AG04450 (cell line): ENCODE measurements around the gene MADD. TPM values are rescaled to one million over a fixed set of nuclear protein-coding genes. Genes with fewer than 3 reads are reported as not detected.

Experiments used
- CTCF ChIA-PET: fragments of 300-600, 350-600 bp; formaldehyde crosslinking; extraction: SDS; loops from one replicate; lab custom pipeline; 2022; ENCODE audit warnings: antibody characterized with exemption, inconsistent platforms; lab: Charles Lee
- POLR2A ChIA-PET: fragments of 350-600 bp; formaldehyde crosslinking; extraction: SDS; loops from one replicate; lab custom pipeline; 2021; ENCODE audit warnings: antibody characterized with exemption, inconsistent platforms; lab: Yijun Ruan, JAX
- DNase-seq: peaks from one replicate; pipeline ENCODE4 v3.0.0-alpha.2; 2011; ENCODE audit warnings: low read depth, low spot score
- H3K27ac ChIP-seq: one replicate; pipeline ENCODE4 v1.5.1; 2012; ENCODE audit warnings: low read depth, low read length, control low read depth
- H3K27me3 ChIP-seq: one replicate; pipeline ENCODE4 v1.6.0; 2012; ENCODE audit warnings: low read length; ENCODE audit not compliant: control insufficient read depth, insufficient read depth
- H3K4me3 ChIP-seq: 2 replicates; pipeline ENCODE4 v1.5.1; 2011; ENCODE audit warnings: mild to moderate bottlenecking, low read depth, low read length, control low read depth
- H3K9me3 ChIP-seq: 2 replicates; pipeline ENCODE4 v1.5.1; 2012; ENCODE audit warnings: low read length; ENCODE audit not compliant: control insufficient read depth, insufficient read depth
- CTCF ChIP-seq: IDR thresholded peaks from 2 replicates; pipeline ENCODE4 v1.5.1; 2011; ENCODE audit warnings: low read depth, low read length, control low read depth, inconsistent platforms
- polyA plus RNA-seq: library from polyadenylated mRNA; depleted of rRNA; stranded (reverse); fragments of >200 nt; gene quantifications from 2 replicates; pipeline ENCODE4 v1.2.3, GENCODE V29; 2011

The MADD gene
- polyA plus RNA-seq, 1 experiment, result 10.5 TPM

- no peak overlapping the region for H3K27ac ChIP-seq
- peak; percentile 94 for TF ChIP-seq CTCF
- no peaks in the 10 kb centered on the region; the same call in 1 of the 2 replicates for H3K9me3 ChIP-seq
- H3K4me3 ChIP-seq, result no peak overlapping the region
- ChIA-PET POLR2A (interaction anchor here (0.6 to 0.8 kb wide), 2 partner anchors 42 to 80 kb away, joined by 3 read pairs; no protein-coding TSS in a partner anchor), CTCF (interaction anchor here (0.5 to 2.9 kb wide), 48 partner anchors 9 to 529 kb away, joined by 3 to 39 read pairs (median 4); partner anchors contain the start of genes ACP2, CSTPP1 and SLC39A13)
- DNase-seq, result peak; percentile 26
- H3K27me3 ChIP-seq, result no peaks in the 10 kb centered on the region
Observed at GRCh38 chr11:47373876-47374719, 104.2 kb downstream of the MADD start.

DNA sequence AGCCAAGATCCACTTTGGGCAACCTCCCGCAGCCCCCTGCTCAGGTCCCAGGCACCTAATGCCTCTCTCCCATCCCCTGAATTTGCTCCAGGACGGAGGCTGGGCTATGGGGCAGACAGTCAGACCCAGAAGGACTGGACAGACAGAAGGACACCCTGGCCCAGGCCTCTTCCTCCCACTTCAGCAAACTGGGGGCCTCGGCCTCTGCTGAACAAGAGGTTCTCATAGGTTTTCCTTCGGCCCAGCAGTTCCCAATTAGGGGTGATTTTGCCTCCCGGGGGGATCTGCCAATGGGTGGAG, 104.7 kb downstream of the MADD start:
- ChIA-PET POLR2A (interaction anchor here (0.8 kb wide), 1 partner anchor 41 kb away, joined by 3 read pairs; no protein-coding TSS in a partner anchor), CTCF (interaction anchor here (0.5 to 2.9 kb wide), 41 partner anchors 8 to 530 kb away, joined by 3 to 39 read pairs (median 6); partner anchors contain the start of gene SLC39A13)
- no peak for DNase-seq
- H3K4me3 ChIP-seq, result no peak overlapping the region
- H3K27me3 ChIP-seq, result no peaks in the 10 kb centered on the region
- TF ChIP-seq CTCF, result no peak
- H3K27ac ChIP-seq, result no peak overlapping the region
- H3K9me3 ChIP-seq, result no peaks in the 10 kb centered on the region; the same call in 1 of the 2 replicates

DNA sequence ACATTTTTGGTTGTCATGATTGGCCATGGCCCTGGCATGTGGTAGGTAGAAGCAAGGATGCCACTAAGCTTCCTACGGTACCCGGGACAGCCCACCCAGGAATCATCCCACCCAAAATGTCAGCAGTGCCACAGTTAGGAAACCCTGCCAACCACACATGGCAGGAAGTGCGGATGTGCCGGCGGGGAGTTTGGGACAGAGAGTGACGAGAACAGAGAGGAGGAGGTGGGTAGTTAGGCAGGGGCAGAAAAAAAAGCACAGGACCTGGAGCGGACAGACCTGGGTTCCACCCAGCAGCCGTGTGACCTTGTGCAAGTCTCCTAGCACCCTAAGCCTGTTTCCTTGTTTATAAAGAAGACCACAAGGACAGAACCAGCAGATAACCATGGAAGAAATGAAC, 105.1 kb downstream of the MADD start:
- Histone ChIP-seq H3K27me3 (no peaks in the 10 kb centered on the region), H3K9me3 (no peaks in the 10 kb centered on the region; the same call in 1 of the 2 replicates), H3K4me3 (no peak overlapping the region), H3K27ac (no peak overlapping the region)
- DNase-seq, result no peak
- POLR2A ChIA-PET, result no interaction called here
- no peak for TF ChIP-seq CTCF
- CTCF ChIA-PET, result interaction anchor here (0.6 to 2.7 kb wide), 12 partner anchors 10 to 459 kb away, joined by 3 to 39 read pairs (median 12); partner anchors contain the start of gene SLC39A13

GRCh38 chr11:47375546-47376085, 105.7 kb downstream of the MADD start:
- no peak overlapping the region for H3K4me3 ChIP-seq
- no peak overlapping the region for H3K27ac ChIP-seq
- ChIA-PET POLR2A (no interaction called here), CTCF (interaction anchor here (2.7 kb wide), 1 partner anchor 32 kb away, joined by 26 read pairs; the partner anchor contains the start of gene SLC39A13)
- no peak for DNase-seq
- H3K9me3 ChIP-seq, result no peaks in the 10 kb centered on the region; the same call in 1 of the 2 replicates
- no peaks in the 10 kb centered on the region for H3K27me3 ChIP-seq
- TF ChIP-seq CTCF, result no peak
